Upper lobe of right lung (tissue), 1 donor: ENCODE data around the gene SLC17A2. TPM values are rescaled to one million over a fixed set of nuclear protein-coding genes. Genes with fewer than 3 reads are reported as not detected.

ENCODE experiments used
- ATAC-seq: fragments of 200-7000 bp; cut with Tn5 transposase; one replicate; pipeline ENCODE4 v1.9.1; 2020; ENCODE audit warnings: mild to moderate bottlenecking, moderate library complexity
- DNase-seq: peaks from one replicate; pipeline ENCODE4 v3.0.0-alpha.2; 2020
- H3K27ac ChIP-seq: fragments of 200-600 bp; one replicate; pipeline ENCODE4 v1.8.0; 2022
- H3K27me3 ChIP-seq: fragments of 200-600 bp; one replicate; pipeline ENCODE4 v1.8.0; 2022; ENCODE audit warnings: mild to moderate bottlenecking
- H3K36me3 ChIP-seq: fragments of 200-600 bp; one replicate; pipeline ENCODE4 v1.8.0; 2022
- H3K4me1 ChIP-seq: fragments of 200-600 bp; one replicate; pipeline ENCODE4 v1.8.0; 2022
- H3K4me3 ChIP-seq: fragments of 200-600 bp; one replicate; pipeline ENCODE4 v1.8.0; 2022; ENCODE audit warnings: mild to moderate bottlenecking
- H3K9me3 ChIP-seq: fragments of 200-600 bp; one replicate; pipeline ENCODE4 v1.8.0; 2022
- CTCF ChIP-seq: fragments of 200-600 bp; IDR thresholded peaks from one replicate; pipeline ENCODE4 v1.8.0; 2022; ENCODE audit warnings: antibody characterized with exemption
- intact Hi-C: fragments of 100-400 bp; cut with DNase I; formaldehyde crosslinking; loops from one replicate; pipeline ENCODE4 v1.11.0; 2022
- total RNA-seq: library from RNA; stranded (reverse); fragmentation: NEBNext Ultra II Directional; extraction: Animal tissue kit (Norgen Biotek cat#: 25700); gene quantifications from one replicate; pipeline ENCODE4 v1.2.1, GENCODE V29; 2021
- donor health status: DM: no; HTN: yes; CAD: no; lungs with severe emphysema.

SLC17A2 gene
- total RNA-seq, 1 donor from 2014 or later: not detected

GRCh38 chr6:25882051-25882496 is 48.4 kb downstream of the SLC17A2 start:
- no peaks in the 10 kb centered on the region for H3K36me3 ChIP-seq
- H3K4me3 ChIP-seq: peak overlapping the region; percentile 27
- H3K9me3 ChIP-seq: no peaks in the 10 kb centered on the region
- H3K4me1 ChIP-seq: no peaks in the 10 kb centered on the region
- ATAC-seq: peak; percentile 92
- no peak overlapping the region for H3K27ac ChIP-seq
- peak; percentile 78 for DNase-seq
- intact Hi-C loops: no loop called here
- TF ChIP-seq CTCF: peak; percentile 15
- H3K27me3 ChIP-seq: no peaks in the 10 kb centered on the region

- intact Hi-C loops: no loop called here
- Histone ChIP-seq H3K36me3 (no peaks in the 10 kb centered on the region), H3K9me3 (no peaks in the 10 kb centered on the region), H3K27me3 (no peaks in the 10 kb centered on the region), H3K4me3 (no peak overlapping the region), H3K4me1 (no peaks in the 10 kb centered on the region), H3K27ac (no peak overlapping the region)
- ATAC-seq (no peak), DNase-seq (no peak)
- TF ChIP-seq CTCF: no peak
These were observed 49.9 kb downstream of the SLC17A2 start for GRCh38 chr6:25880601-25881000.

GRCh38 chr6:25878721-25879322 is 51.7 kb downstream of the SLC17A2 start:
- DNase-seq (no peak), ATAC-seq (no peak)
- Histone ChIP-seq H3K36me3 (no peaks in the 10 kb centered on the region), H3K4me1 (no peaks in the 10 kb centered on the region), H3K27me3 (no peaks in the 10 kb centered on the region), H3K9me3 (no peaks in the 10 kb centered on the region), H3K4me3 (no peak overlapping the region), H3K27ac (no peak overlapping the region)
- TF ChIP-seq CTCF: no peak
- intact Hi-C loops: no loop called here

GRCh38 chr6:25875926-25876602 is 54.4 kb downstream of the SLC17A2 start:
- no peak for TF ChIP-seq CTCF
- Histone ChIP-seq H3K4me3 (no peak overlapping the region), H3K27ac (no peak overlapping the region), H3K36me3 (no peaks in the 10 kb centered on the region), H3K27me3 (no peaks in the 10 kb centered on the region), H3K4me1 (no peaks in the 10 kb centered on the region), H3K9me3 (no peaks in the 10 kb centered on the region)
- DNase-seq: no peak
- no peak for ATAC-seq
- intact Hi-C loops: no loop called here

GRCh38 chr6:25875563-25875905 is 55.0 kb downstream of the SLC17A2 start:
- Histone ChIP-seq H3K4me1 (no peaks in the 10 kb centered on the region), H3K36me3 (no peaks in the 10 kb centered on the region), H3K4me3 (no peak overlapping the region), H3K27me3 (no peaks in the 10 kb centered on the region), H3K9me3 (no peaks in the 10 kb centered on the region), H3K27ac (no peak overlapping the region)
- no peak for ATAC-seq
- intact Hi-C loops: no loop called here
- TF ChIP-seq CTCF: no peak
- DNase-seq: no peak
